ENCODE data around the gene CEND1.

DNA sequence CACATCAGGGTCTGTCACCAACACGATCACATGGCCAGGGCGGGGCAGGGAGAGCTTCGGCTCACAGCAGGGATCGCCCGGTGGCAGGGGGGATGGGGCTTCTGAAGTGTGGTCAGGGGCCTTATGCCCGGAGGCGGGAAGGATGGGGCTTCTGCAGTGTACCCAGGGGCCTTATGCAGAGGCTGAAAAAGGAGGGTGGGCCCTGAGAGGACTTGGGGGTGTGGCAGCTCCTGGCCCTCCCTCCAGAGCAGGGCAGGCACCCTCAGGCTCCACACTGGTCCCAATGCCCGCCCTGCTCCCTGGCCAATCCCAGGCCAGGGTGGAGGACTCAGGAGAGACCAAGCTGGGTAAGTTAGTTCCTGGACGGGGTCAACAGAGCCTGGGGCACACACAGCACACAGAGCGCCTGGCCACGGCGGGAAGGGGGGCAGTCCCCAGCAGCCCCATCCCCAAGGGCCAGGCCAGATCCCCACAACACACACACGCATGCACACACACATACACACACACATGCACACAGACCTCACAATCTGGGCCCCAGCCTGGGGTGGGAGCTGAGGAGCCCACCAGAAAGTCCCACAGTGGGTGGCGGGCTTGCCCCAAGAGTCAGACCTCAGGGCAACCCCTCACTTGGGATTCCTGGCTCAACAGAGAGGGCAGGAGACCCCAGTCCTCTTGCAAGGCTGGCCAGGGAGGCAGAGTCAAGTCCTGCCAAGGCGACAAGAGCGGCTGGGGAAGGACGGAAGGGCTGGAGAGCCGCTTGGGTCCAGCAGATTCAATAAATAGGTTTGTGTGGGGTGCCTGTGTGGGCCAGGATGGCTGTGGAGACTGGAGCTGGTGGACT, 1.1 kb upstream of the CEND1 start:
- TF ChIP-seq, protein P1, sequence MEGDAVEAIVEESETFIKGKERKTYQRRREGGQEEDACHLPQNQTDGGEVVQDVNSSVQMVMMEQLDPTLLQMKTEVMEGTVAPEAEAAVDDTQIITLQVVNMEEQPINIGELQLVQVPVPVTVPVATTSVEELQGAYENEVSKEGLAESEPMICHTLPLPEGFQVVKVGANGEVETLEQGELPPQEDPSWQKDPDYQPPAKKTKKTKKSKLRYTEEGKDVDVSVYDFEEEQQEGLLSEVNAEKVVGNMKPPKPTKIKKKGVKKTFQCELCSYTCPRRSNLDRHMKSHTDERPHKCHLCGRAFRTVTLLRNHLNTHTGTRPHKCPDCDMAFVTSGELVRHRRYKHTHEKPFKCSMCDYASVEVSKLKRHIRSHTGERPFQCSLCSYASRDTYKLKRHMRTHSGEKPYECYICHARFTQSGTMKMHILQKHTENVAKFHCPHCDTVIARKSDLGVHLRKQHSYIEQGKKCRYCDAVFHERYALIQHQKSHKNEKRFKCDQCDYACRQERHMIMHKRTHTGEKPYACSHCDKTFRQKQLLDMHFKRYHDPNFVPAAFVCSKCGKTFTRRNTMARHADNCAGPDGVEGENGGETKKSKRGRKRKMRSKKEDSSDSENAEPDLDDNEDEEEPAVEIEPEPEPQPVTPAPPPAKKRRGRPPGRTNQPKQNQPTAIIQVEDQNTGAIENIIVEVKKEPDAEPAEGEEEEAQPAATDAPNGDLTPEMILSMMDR (IDR thresholded peaks at IDR 0.05) = no peak
- TF ChIP-seq POLR2AphosphoS5 (IDR thresholded peaks at IDR 0.05) (no peak), POLR2A (IDR thresholded peaks at IDR 0.05) (no peak)

Data from prostate gland (tissue), 2 donors.